HG02610 (cell line): ENCODE results near the gene PTPN20.

Source experiments
- ATAC-seq: cut with Tn5 transposase; IDR thresholded peaks from one replicate; pipeline ENCODE4 v1.9.1; 2021; ENCODE audit warnings: mild to moderate bottlenecking, moderate library complexity; ENCODE audit not compliant: unreplicated experiment

The PTPN20 gene

GRCh38 chr10:47046321-47047126 lies 135.3 kb downstream of the PTPN20 start:
- ATAC-seq = no peak

- no peak for ATAC-seq
Observed at GRCh38 chr10:47047127-47047504, 135.9 kb downstream of the PTPN20 start.

- ATAC-seq = no peak
Observed at GRCh38 chr10:47047577-47048525, 136.6 kb downstream of the PTPN20 start.

DNA sequence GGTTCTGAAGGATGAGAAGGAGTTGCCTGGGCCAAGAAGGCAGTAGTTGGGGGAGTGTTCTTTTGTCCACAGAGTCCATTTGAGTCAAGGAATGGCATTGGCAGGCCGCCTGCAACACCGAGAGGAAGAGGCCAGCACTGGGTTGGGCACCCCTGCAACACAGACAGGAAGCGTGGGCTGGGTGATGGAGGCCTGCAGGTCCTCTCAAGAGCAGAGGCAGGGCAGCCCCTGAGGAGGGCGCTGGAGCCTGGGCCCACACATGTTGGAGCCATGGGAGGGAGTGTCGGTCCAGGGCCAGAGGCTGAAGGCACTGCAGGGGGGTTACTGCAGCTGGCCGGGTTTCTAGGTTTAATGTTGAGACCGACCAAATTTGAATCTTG lies 137.3 kb downstream of the PTPN20 start:
- ATAC-seq = no peak

- ATAC-seq = no peak
Observed at GRCh38 chr10:47049056-47049851, 138.0 kb downstream of the PTPN20 start.

- no peak for ATAC-seq
Observed at GRCh38 chr10:47049906-47050305, 138.7 kb downstream of the PTPN20 start.

GRCh38 chr10:47050618-47051455 lies 139.6 kb downstream of the PTPN20 start:
- no peak for ATAC-seq

DNA sequence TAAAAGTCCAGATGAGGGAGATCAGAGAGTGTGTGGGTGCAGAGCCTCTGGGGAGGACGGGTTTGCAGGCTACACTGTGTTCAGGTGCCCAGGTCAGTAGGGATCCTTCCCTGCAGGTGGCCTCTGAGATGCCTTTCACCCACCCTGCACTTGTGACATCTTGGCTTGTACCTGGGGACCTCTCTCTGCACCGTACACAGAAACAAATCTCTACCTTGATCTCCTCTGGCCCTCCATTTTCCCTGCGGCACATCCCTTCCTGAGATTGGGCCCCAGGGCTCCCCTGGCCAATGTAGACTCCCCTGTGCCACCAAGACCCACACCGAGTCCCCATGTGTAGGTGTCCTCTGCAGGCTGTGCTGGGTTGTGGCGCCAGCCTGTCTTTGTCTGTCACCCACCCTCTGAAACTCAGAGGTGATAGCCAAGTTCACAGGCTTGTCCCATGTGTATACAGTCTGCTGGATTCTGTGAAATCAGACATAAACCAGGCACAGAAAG lies 140.6 kb downstream of the PTPN20 start:
- ATAC-seq = no peak
